ENCODE results near the gene ZNF560. TPM values are rescaled to one million over a fixed set of nuclear protein-coding genes. Genes with fewer than 3 reads are reported as not detected.

Gene ZNF560
- total RNA-seq, 2 donors from 2014 or later: 5.9 TPM; not detected in 1

DNA sequence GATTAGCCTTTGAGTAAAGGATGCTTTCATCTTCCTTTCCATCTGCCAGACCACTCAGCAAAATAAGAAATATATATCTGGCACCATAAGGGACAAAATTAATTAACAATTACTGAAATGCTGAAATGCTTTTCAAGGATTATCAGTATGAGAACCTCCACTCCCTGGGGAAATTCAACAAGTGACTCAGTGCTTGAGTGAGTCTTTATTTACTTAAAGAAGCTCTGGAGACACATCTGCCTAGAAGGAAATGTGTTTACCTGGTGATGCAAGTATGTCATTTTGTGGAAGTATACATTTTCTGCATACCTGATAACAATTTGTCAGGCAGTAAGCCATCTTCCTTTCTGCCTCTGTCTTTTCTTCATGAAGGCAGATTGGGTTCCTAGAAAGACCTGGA lies 23.4 kb downstream of the ZNF560 start:
- intact Hi-C loops (cut with DNase I): no loop called here
- DNase-seq (ENCODE audit: low spot score): no peak
- H3K36me3 ChIP-seq: no peaks in the 10 kb centered on the region
- H3K4me3 ChIP-seq: no peak overlapping the region
- H3K27me3 ChIP-seq (replicated peaks; ENCODE audit: insufficient read depth): no peaks in the 10 kb centered on the region
- no peaks in the 10 kb centered on the region for H3K4me1 ChIP-seq (replicated peaks)
- no peaks in the 10 kb centered on the region for H3K9me3 ChIP-seq
- no peak for TF ChIP-seq POLR2AphosphoS5 (IDR thresholded peaks at IDR 0.05)
- TF ChIP-seq, protein P1, sequence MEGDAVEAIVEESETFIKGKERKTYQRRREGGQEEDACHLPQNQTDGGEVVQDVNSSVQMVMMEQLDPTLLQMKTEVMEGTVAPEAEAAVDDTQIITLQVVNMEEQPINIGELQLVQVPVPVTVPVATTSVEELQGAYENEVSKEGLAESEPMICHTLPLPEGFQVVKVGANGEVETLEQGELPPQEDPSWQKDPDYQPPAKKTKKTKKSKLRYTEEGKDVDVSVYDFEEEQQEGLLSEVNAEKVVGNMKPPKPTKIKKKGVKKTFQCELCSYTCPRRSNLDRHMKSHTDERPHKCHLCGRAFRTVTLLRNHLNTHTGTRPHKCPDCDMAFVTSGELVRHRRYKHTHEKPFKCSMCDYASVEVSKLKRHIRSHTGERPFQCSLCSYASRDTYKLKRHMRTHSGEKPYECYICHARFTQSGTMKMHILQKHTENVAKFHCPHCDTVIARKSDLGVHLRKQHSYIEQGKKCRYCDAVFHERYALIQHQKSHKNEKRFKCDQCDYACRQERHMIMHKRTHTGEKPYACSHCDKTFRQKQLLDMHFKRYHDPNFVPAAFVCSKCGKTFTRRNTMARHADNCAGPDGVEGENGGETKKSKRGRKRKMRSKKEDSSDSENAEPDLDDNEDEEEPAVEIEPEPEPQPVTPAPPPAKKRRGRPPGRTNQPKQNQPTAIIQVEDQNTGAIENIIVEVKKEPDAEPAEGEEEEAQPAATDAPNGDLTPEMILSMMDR (IDR thresholded peaks at IDR 0.05): no peak
- TF ChIP-seq POLR2A (IDR thresholded peaks at IDR 0.05): no peak
- no peak overlapping the region for H3K27ac ChIP-seq

- no peak overlapping the region for H3K27ac ChIP-seq
- no peaks in the 10 kb centered on the region for H3K9me3 ChIP-seq
- WGBS: 95% methylated on average over 7 of the region's 7 CpGs
- H3K4me3 ChIP-seq: no peak overlapping the region
- H3K27me3 ChIP-seq (replicated peaks; ENCODE audit: insufficient read depth): no peaks in the 10 kb centered on the region
- intact Hi-C loops (cut with DNase I): no loop called here
- DNase-seq (ENCODE audit: low spot score): no peak
- H3K36me3 ChIP-seq: no peaks in the 10 kb centered on the region
- TF ChIP-seq, protein P1 (IDR thresholded peaks at IDR 0.05): no peak
- no peak for TF ChIP-seq POLR2AphosphoS5 (IDR thresholded peaks at IDR 0.05)
- no peak for TF ChIP-seq POLR2A (IDR thresholded peaks at IDR 0.05)
- no peaks in the 10 kb centered on the region for H3K4me1 ChIP-seq (replicated peaks)
Measured at GRCh38 chr19:9467161-9467560, 31.3 kb downstream of the ZNF560 start.

DNA sequence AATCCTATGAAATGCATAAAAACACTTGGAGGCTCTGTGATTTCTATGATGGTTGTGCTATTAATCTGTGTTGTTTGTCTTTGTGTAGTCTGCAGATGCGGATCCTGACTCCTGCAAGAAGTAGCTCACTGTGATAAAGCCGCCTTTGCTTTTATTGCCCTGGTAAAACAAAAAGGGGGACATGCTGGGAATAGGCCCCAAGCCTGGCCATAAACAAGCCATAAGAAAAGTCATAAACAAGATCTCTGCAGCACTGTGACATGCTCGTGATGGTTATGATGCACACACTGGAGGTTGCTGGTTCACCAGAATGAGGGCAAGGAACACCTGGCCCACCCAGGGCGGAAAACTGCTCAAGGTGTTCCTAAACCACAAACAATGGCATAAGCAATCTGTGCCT lies 36.5 kb downstream of the ZNF560 start:
- no peaks in the 10 kb centered on the region for H3K9me3 ChIP-seq
- no peak overlapping the region for H3K4me3 ChIP-seq
- H3K27ac ChIP-seq: no peak overlapping the region
- intact Hi-C loops (cut with DNase I): no loop called here
- DNase-seq (ENCODE audit: low spot score): no peak
- 85% methylated on average over 4 of the region's 4 CpGs for WGBS
- H3K27me3 ChIP-seq (replicated peaks; ENCODE audit: insufficient read depth): no peaks in the 10 kb centered on the region
- no peaks in the 10 kb centered on the region for H3K36me3 ChIP-seq
- no peaks in the 10 kb centered on the region for H3K4me1 ChIP-seq (replicated peaks)
- TF ChIP-seq POLR2A (IDR thresholded peaks at IDR 0.05) (no peak), POLR2AphosphoS5 (IDR thresholded peaks at IDR 0.05) (no peak)
- TF ChIP-seq, protein P1 (IDR thresholded peaks at IDR 0.05): no peak

- Histone ChIP-seq H3K4me1 (replicated peaks) (no peaks in the 10 kb centered on the region), H3K4me3 (no peak overlapping the region), H3K36me3 (no peaks in the 10 kb centered on the region), H3K27ac (no peak overlapping the region), H3K9me3 (no peaks in the 10 kb centered on the region), H3K27me3 (replicated peaks; ENCODE audit: insufficient read depth) (no peaks in the 10 kb centered on the region)
- intact Hi-C loops (cut with DNase I): no loop called here
- 83% methylated on average over 13 of the region's 13 CpGs for WGBS
- no peak for TF ChIP-seq POLR2AphosphoS5 (IDR thresholded peaks at IDR 0.05)
- no peak for TF ChIP-seq POLR2A (IDR thresholded peaks at IDR 0.05)
- TF ChIP-seq, protein P1 (IDR thresholded peaks at IDR 0.05): no peak
- DNase-seq (ENCODE audit: low spot score): no peak
Measured at GRCh38 chr19:9456018-9456689, 42.3 kb downstream of the ZNF560 start.

GRCh38 chr19:9453953-9454352 lies 44.5 kb downstream of the ZNF560 start:
- DNase-seq (ENCODE audit: low spot score): no peak
- H3K27ac ChIP-seq: no peak overlapping the region
- no peaks in the 10 kb centered on the region for H3K9me3 ChIP-seq

More at GRCh38 chr19:9453953-9454352, 44.5 kb downstream of the ZNF560 start:
- 89% methylated on average over 4 of the region's 4 CpGs for WGBS
- H3K4me3 ChIP-seq: no peak overlapping the region
- H3K36me3 ChIP-seq: no peaks in the 10 kb centered on the region
- no peaks in the 10 kb centered on the region for H3K4me1 ChIP-seq (replicated peaks)
- TF ChIP-seq POLR2A (IDR thresholded peaks at IDR 0.05): no peak
- no peaks in the 10 kb centered on the region for H3K27me3 ChIP-seq (replicated peaks; ENCODE audit: insufficient read depth)
- intact Hi-C loops (cut with DNase I): no loop called here

Data from prostate gland (tissue), 2 donors.